DND-41 (cell line): Measurements from ENCODE around the gene PANX2.

Experiments
- ATAC-seq: fragments of 200-7000 bp; cut with Tn5 transposase; 3 replicates; pipeline ENCODE4 v1.9.1; 2021; ENCODE audit warnings: low read depth; ENCODE audit not compliant: insufficient read depth
- DNase-seq: peaks from one replicate; pipeline ENCODE4 v3.0.0-alpha.2; 2020
- H2AFZ ChIP-seq: 2 replicates; pipeline ENCODE4 v1.6.0; 2012; ENCODE audit warnings: low read depth, low read length
- H3K27ac ChIP-seq: 2 replicates; pipeline ENCODE4 v1.5.1; 2012; ENCODE audit warnings: low read length, inconsistent platforms
- H3K27me3 ChIP-seq: fragments of 200-600 bp; sonication (generic); 2 replicates; pipeline ENCODE4 v1.6.0; 2012; ENCODE audit warnings: low read length, mild to moderate bottlenecking, inconsistent platforms; ENCODE audit not compliant: insufficient read depth, poor library complexity
- H3K36me3 ChIP-seq: 2 replicates; pipeline ENCODE4 v1.5.1; 2012; ENCODE audit warnings: low read length, inconsistent platforms; ENCODE audit not compliant: insufficient read depth
- H3K4me1 ChIP-seq: 2 replicates; pipeline ENCODE4 v1.5.1; 2012; ENCODE audit warnings: mild to moderate bottlenecking, low read length; ENCODE audit not compliant: insufficient read depth
- H3K4me2 ChIP-seq: 2 replicates; pipeline ENCODE4 v1.6.0; 2012; ENCODE audit warnings: mild to moderate bottlenecking, moderate library complexity, low read length, inconsistent platforms; ENCODE audit not compliant: insufficient read depth
- H3K4me3 ChIP-seq, 2 experiments: fragments of 200-600 bp in 1 of 2; shearing (Covaris generic) in 1 of 2; 2 replicates each; pipeline ENCODE4 v1.5.1; 2012 to 2016; ENCODE audit warnings: inconsistent platforms in 2 of 2, low read length in 2 of 2, mild to moderate bottlenecking in 2 of 2, low read depth in 1 of 2, moderate library complexity in 1 of 2
- H3K79me2 ChIP-seq: 2 replicates; pipeline ENCODE4 v1.6.0; 2012; ENCODE audit warnings: low read length, inconsistent platforms; ENCODE audit not compliant: insufficient read depth
- H3K9ac ChIP-seq: 2 replicates; pipeline ENCODE4 v1.6.0; 2012; ENCODE audit warnings: low read depth, mild to moderate bottlenecking, inconsistent platforms, low read length, moderate library complexity
- H3K9me3 ChIP-seq: 2 replicates; pipeline ENCODE4 v1.5.1; 2012; ENCODE audit warnings: low read length, moderate library complexity, mild to moderate bottlenecking, inconsistent platforms; ENCODE audit not compliant: insufficient read depth, severe bottlenecking
- H4K20me1 ChIP-seq: 2 replicates; pipeline ENCODE4 v1.6.0; 2012; ENCODE audit warnings: low read length; ENCODE audit not compliant: insufficient read depth
- CTCF ChIP-seq: IDR thresholded peaks from 2 replicates; pipeline ENCODE4 v1.5.1; 2012; ENCODE audit warnings: borderline replicate concordance, low read length, moderate library complexity, mild to moderate bottlenecking; ENCODE audit not compliant: poor library complexity, severe bottlenecking; ENCODE audit errors: extremely low read depth
- EZH2 ChIP-seq: IDR thresholded peaks from 3 replicates; pipeline ENCODE4 v1.6.1; 2012; ENCODE audit warnings: borderline replicate concordance, low read depth, mild to moderate bottlenecking, moderate library complexity, low read length, inconsistent platforms; ENCODE audit not compliant: severe bottlenecking

The PANX2 gene

GRCh38 chr22:50171965-50172421 lies 1.5 kb downstream of the PANX2 start:
- H3K4me2 ChIP-seq: no peak overlapping the region
- no peaks in the 10 kb centered on the region for H4K20me1 ChIP-seq
- H3K27me3 ChIP-seq: peaks cover 8% of the 10 kb centered on the region
- no peak overlapping the region for H3K27ac ChIP-seq
- no peaks in the 10 kb centered on the region for H3K9me3 ChIP-seq
- no peaks in the 10 kb centered on the region for H3K79me2 ChIP-seq
- no peaks in the 10 kb centered on the region for H3K4me1 ChIP-seq
- no peak for DNase-seq
- no peak for ATAC-seq
- H3K4me3 ChIP-seq: no peak overlapping the region
- H3K9ac ChIP-seq: no peak overlapping the region
- no peak overlapping the region for H2AFZ ChIP-seq
- H3K36me3 ChIP-seq: no peaks in the 10 kb centered on the region
- TF ChIP-seq EZH2 (no peak), CTCF (no peak)

- H3K4me3 ChIP-seq: no peak overlapping the region
- no peaks in the 10 kb centered on the region for H3K79me2 ChIP-seq
- DNase-seq: no peak
- H4K20me1 ChIP-seq: no peaks in the 10 kb centered on the region
- H3K27me3 ChIP-seq: peaks cover 8% of the 10 kb centered on the region
- no peak for ATAC-seq
- H3K9ac ChIP-seq: no peak overlapping the region
- no peak for TF ChIP-seq CTCF
- TF ChIP-seq EZH2: no peak
- H2AFZ ChIP-seq: no peak overlapping the region
- no peaks in the 10 kb centered on the region for H3K9me3 ChIP-seq
- H3K4me2 ChIP-seq: no peak overlapping the region
- no peaks in the 10 kb centered on the region for H3K4me1 ChIP-seq
- H3K27ac ChIP-seq: no peak overlapping the region
- H3K36me3 ChIP-seq: no peaks in the 10 kb centered on the region
These were observed 2.9 kb downstream of the PANX2 start for GRCh38 chr22:50173311-50173982.

GRCh38 chr22:50173983-50174355 lies 3.4 kb downstream of the PANX2 start:
- no peak for ATAC-seq
- Histone ChIP-seq H3K4me1 (no peaks in the 10 kb centered on the region), H3K9me3 (no peaks in the 10 kb centered on the region), H3K4me2 (no peak overlapping the region), H2AFZ (no peak overlapping the region), H4K20me1 (no peaks in the 10 kb centered on the region), H3K9ac (no peak overlapping the region), H3K27ac (no peak overlapping the region), H3K36me3 (no peaks in the 10 kb centered on the region), H3K79me2 (no peaks in the 10 kb centered on the region), H3K4me3 (no peak overlapping the region), H3K27me3 (peaks cover 8% of the 10 kb centered on the region)
- TF ChIP-seq CTCF (no peak), EZH2 (no peak)
- DNase-seq: no peak
